NOMO-1 treated with DMSO at 0.1 percent for 48 hours (cell line): ENCODE data around the gene SRGAP2C.
"Not testable (repeated sequence)": the region's sequence is repeated elsewhere in the genome, so short reads cannot be mapped to it uniquely, and the experiment has no call there.

ENCODE experiments used
- DNase-seq: peaks from one replicate; lab custom pipeline; 2025; ENCODE audit not compliant: unreplicated experiment; lab: John Stamatoyannopoulos, UW

SRGAP2C gene

DNA sequence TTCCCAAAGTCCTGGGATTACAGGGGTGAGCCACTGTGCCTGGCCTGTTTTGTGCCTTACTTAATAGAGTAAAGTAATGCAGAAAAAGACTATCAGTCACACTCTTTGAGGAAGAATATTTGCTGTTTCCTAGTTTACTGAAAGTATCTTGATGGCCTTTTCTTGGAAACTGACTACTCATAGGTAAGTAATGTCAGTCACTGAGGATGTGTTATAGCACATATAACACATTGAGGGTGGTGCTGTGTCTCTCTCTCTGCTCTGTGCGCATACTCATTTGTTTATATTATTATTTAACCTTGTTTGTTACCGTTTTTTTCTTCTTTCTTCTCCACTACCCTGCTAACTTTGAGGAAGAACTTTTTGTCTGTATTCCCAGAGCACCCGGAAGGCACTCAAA, 93.4 kb downstream of the SRGAP2C start:
- not testable (repeated sequence) for DNase-seq

DNA sequence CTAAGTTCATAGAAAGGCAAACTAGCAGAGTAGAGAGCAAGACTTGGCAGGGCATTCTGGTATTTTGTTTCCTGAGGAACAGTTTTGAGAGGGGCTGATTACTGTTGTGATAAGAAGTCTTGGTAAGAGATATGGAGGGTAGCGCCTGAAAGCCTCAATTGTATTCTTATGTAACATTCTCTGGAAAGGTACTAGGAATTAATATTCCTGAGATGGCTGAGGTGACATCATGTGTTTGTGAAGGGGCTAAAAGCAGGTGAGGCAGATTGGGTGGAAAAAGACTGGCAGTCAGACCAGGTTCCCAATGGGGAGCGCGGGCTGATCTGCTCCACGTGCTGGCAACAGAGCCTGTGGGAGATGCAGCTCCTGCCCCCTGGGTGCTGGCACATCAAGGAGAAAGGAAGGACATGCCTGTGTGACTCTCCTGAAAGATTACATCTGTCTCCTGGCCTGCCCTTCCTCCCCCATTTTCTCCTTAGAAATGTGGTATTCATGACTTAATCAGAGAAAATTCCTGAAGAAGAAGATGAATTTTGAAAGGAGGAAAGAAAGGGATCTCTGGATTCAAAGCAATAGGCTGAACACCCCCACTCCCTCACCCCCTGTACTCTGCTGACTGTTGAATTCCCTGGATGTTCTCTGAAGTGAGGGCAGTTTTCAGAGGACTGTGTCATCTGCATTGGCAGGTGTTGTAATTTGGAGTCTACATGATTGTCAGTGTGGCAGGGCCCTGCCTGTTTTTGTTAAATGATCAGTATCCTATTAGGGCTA, 94.2 kb downstream of the SRGAP2C start:
- DNase-seq, result not testable (repeated sequence)

DNA sequence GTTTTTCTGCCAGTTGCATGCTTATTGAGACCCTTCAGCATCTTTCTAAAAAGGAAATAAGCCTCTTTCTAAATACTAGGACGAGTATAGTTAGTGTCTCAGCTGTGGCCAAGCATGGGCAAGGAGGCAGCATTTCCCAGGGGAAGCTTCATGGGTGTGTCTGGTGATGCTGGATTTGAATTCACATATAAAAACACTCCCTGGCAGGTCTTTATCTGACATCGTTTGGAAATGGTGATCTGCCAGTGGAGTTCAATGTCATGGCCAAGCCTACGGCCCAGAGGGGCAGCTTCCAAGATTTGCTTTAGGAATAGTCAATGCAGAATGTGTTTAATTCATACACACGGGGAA, 94.7 kb downstream of the SRGAP2C start:
- DNase-seq, result not testable (repeated sequence)

DNA sequence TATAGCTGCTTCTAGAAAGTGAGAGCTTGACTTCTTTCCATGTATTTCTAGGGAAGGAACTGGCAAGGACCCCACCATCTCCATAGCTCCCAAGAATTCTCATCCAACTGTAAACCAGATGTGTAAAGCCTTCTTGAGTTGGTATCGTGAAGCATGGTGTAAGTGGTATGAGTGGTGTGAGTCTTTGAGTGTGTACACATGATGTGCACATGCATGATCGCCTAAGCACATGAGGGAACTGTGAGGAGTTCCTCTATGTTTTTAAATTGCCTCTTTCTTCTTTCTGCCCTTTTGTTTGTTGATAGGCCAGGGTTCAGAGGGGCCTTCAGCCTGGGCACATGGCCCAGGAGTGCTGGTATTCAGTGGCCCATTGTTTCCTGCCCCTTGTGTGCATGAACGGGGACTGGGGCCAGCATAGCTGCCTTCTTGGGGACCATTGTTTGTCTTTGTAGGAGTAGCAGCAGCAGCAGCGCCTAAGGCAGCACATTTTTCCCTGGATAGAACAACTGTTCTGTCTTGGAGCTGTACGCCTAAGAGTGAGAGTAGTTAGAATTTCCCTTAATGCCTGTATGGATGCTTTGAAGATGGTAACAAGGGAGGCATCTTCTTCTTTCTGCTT, 96.0 kb downstream of the SRGAP2C start:
- not testable (repeated sequence) for DNase-seq

DNA sequence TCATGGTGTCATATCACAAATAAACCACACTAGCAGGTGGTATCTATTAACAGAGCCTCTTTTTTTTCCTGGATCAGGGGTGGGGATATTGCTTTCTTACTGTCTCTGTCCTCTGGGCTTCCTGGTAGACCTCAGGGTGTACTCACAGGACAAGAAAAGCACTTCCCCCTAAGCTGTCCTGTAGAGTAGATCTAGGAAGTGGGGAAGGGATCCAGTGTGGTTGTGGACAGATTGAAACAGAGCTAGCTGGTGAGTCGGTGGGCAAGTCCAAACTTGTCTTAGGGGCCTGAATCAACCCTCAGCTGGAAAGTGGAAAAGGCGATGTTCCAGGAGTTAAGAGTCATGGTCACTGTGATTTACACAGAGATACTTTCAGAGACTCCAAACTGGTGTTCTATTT, 96.7 kb downstream of the SRGAP2C start:
- not testable (repeated sequence) for DNase-seq

DNA sequence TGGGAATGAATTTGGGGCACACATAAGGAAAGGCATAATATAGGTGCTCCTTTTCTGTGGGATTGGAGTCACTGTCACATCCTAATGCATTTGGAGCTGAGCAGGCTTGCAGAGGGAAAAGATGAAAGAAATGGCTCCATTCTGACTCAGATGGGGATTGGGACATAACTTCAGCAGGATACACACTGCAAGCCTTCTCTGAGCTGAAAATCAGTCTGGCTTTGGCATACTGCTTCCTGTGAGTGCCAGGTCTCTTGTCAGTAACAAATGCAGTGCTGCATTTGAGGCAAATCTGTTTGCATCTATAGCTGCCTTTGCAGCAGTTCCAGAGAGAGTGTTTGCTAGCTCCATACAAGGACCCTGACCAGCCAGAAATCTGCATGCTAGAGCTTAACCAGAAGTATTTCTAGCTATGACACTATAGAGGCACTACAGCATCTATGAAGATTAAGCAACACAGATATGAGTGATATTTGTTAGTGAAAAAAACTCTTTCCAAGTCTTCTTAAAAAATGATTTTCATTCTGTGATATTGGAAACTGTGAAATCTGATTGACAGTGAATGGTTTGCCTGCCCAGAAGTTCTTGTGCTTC, 98.9 kb downstream of the SRGAP2C start:
- not testable (repeated sequence) for DNase-seq

DNA sequence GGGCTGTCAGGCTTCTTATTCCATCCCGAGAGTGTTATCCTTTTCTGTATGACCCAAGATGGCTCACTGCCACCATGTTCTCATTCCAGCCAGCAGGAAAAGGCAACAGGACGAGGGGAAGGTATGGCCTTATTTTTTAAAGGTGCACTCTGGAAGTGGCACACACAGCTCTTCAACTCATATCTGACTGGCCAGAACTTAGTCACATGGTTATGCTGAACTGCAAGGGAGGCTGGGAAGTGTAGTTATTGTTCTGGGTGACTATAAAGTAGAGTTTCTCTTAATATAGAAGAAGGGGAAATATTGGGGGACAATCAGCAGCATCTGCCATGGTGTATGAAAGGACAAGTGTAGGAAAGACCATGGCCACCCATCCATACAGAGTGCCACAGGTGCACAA, 107.8 kb downstream of the SRGAP2C start:
- DNase-seq, result not testable (repeated sequence)

DNA sequence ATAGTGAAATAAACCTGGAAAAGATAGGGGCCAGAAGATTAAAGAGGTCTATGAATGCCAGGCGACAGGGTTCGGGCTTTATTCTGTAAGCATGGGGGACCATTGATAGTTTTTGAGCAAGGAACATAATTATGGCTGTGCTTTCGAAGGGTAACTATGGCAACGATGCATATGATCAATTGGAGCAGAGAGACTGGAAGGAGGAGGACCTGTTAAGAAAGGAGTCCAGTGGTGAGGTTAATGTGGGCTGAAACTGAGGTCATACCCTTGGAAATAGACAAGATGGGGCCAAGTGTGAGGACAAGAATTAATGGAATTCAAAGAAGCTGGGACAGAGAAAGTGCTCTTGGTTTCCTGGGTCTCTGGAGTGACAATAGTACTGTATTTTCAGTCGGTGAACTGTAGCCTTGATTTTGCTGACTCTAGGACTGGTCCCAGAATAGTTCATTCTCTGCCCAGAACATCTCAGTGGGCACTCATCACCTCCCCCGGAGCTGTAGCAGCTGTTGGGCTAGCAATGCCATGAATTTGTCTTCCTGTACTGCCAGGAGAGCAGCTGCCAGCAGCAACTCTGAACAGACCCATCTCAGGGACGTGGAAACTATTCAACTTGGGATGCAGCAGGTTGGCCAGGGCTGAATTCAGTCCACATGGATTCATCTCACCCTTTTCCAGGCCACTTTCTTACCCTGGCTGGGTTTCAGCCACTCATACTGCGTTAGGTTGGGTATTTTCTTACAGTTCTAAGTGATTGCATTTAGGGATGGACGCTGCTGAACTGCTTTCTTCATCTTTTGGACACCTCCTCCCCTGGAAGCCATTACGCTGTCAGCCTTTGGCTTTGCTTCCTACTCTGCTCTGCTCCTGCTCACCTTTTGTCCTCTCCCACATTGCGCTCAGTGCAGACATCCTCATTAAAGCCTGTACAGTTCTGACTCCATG, 108.8 kb downstream of the SRGAP2C start:
- DNase-seq, result not testable (repeated sequence)

DNA sequence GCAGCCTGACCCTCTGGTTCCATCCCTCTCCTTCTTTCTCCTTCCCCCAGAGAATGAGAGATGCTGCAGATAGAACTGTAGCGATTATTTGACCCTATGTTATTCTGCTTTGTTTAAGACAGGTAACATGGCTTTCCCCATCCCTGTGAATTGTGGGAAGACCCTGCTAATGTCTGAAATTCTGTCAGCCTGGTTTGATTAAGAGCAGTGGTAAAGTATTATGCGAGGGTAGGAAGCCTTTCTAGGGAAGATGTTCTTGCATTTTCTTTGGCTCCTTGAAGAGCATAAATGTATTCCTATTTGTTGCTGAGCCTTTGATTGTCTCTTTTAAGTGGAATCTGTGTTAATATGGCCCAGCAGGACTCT, 109.4 kb downstream of the SRGAP2C start:
- not testable (repeated sequence) for DNase-seq

DNA sequence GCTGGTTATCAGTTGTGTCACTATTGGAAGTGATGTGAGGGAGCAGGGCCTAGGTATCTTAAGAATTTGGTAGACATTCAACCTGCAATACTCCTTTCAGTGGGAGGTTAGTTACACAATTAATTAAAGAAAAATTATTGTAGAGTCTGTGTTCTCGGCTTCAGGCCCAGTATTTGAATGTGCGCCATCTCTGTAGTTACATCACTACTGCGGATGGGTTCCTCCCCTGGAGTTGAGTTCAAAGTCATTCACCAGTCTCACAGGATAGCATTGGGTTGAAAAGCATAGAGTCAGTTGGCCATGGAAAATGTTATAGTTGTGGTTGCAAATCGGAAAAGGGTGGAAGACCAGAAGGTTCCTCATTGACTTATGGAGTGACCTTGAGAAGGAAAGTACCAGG, 111.8 kb downstream of the SRGAP2C start:
- DNase-seq, result not testable (repeated sequence)

DNA sequence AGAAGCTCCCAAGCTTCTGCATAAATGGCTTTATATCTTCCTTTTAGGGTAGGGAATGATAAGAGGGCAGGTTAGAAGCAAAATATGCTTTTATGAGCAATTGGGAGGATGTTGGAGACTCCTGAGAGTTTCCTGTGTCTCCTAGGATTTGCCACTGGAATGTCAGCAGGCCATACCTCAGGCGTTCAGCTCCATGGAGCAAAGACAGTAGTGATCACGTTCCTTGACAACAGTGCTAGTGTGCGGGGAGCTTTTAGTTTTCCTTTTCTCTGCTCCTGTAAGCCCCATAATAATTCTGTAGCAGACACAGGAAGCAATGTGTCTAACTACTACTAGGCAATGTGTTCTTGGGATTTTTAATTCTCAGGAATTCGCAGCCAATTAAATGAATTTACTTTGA, 113.8 kb downstream of the SRGAP2C start:
- not testable (repeated sequence) for DNase-seq

DNA sequence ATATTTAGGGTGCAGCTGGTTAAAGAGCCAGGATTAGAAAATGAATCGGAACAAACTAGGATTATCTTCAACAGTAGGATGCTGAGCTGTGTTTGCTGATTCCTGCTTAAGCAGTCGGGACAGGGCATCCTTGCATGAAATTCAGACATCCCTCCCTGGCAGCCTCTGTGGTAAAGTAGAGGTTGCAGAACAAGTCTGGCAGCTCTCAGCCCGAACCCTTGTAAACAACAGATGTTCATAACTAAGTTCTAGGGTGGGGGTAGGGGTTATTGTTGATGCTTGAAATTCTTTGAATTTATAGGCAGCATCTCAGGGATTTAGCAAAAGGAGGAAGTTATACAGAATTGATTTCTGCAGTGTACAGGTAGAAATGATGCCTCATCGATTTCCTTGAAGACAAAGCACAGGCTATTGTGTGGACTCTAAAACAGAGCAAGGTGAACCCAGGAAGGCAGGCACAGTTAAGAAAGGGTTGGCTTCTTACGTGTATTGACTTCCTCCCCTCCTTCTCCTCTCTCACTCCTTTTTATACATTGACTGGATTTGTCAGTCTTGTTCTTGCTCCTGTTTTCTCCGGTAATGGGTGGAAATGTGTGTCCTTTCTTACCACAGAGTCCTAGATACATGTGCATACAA, 114.9 kb downstream of the SRGAP2C start:
- DNase-seq, result not testable (repeated sequence)

DNA sequence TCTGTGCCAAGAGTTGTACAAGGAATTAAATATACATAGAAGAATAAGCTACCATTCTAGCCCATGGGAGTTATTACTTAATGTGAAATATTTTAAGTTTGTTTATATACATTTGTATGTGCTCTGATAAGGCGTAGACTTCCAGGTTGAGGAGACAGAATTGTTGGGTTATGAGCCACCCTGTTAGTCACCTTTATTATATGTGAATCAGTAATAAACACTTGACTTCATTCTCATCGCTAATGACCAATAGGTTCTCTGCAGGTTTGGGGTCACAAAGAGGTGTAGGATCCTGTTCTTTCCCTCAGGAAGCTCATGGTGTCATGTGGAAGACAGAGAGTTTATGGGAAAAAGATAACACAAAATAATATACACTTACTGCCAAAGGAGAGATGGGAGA, 117.1 kb downstream of the SRGAP2C start:
- not testable (repeated sequence) for DNase-seq

DNA sequence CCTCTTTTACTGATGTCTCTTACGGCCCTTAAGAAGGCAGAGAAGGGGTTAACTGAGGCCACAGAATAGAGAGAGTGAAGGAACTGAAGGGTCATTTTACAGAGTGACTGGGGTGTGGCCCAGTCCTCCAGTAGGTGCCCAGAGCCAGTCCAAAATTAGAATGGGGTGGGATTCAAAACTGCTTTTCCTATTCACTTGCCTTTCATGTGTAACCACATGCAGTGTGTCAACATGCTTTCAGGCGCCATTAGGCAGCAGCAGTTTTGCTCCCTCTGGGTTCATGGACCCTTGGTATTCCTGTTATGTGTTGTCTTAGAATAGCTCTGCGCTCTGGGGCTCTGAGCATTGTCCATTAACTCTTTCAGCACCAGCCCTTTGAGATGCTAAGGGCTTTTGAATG, 123.0 kb downstream of the SRGAP2C start:
- DNase-seq, result not testable (repeated sequence)

DNA sequence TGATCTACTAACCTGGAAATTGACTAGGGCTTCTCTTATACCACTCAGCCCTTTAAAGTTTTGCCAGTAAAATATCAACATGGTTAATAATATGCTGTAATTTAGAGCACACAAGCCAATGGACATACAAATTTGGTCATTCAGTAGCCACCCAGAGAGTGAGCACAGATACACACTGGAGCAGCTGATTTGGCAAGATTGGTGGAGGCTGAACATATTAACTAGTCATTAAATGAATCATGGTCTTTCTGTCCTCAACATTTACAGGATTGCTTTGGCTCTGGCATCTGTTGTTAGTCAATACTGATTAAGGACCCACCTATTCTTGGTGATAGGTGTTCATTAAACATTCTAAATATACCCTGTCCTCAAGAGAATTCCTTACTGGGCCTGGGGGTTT, 130.7 kb downstream of the SRGAP2C start:
- DNase-seq, result not testable (repeated sequence)

DNA sequence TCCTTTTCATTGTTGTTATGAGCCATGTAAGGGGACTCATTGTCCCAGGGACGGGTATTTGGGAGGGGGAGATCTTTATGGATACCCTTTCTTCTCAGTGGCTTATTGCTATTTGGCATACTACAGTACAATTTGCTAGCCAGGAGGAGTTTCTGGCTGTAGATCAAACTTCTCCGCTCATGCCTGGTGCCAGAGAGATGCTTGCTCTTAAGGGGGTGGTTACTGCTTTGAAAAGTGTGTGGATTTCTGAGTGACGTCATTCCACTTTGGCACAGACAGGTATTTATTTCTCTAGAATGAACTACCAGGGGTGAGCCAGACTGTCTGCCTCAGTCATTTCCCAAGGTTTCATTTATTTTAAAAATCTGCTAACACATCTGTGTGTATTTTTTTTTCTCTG, 131.3 kb downstream of the SRGAP2C start:
- DNase-seq, result not testable (repeated sequence)

DNA sequence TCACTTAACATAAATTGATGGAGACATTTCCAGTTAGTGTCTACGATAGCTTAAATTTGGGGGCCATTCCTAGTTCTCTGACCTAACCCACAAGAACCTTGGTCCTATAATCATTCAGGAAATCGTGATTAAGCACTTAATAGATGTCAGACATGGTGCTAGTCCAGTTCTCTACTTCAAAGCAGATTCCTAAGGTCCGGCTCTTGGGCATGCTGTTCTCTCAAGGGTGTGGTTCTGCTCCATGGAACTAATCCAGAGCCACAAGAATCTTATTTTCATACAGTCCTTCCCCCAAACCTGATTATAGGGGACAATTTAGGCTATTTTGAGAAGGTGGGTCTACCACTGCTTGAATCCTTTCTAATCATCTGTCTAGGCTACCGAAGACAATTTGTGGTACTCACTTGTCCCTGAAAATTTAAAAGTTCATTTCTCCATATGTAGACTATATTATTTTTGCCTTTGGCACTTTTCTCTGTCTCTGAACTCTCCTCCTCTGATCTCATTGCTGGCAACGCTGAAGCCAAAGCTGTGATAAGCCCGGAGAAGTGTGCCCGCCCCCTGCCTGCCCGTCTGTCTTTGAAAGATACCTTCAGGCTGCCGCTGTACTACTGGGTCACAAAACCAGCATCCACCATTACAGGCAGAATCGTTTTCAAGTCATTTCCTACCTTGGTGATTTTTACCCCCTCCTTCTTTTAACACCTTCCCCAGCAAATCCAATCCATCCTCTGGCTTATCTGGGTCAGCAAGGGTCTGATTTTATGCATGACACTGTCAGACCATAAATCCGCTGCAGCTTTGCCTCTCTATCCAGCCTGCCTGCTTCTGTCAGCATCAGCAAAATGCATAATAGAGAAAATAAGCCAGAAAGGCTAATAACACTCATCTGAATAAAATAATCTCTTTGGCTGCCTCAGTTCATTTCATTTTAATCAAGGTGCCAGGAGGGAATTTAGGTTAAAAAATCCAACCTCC, 133.0 kb downstream of the SRGAP2C start:
- not testable (repeated sequence) for DNase-seq

DNA sequence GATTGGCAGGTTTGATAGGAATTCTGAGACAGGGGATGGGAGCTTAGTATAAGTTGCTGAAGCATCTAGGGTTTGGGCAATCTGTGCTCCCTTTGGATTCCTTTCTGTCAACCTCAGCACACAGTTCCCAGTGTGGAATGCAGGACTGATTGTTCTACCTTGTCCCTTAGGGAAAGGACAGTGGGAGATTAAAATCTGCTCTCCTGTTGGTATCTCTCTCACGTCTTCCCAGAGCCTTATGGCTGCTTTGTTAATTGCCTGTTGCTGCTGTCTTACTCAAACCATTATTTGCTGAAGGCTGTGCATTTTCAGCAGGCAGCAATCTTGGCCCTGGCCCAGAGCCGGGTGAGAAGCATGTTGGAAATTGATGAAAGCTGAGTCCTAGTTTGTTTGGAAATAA, 133.9 kb downstream of the SRGAP2C start:
- DNase-seq, result not testable (repeated sequence)

DNA sequence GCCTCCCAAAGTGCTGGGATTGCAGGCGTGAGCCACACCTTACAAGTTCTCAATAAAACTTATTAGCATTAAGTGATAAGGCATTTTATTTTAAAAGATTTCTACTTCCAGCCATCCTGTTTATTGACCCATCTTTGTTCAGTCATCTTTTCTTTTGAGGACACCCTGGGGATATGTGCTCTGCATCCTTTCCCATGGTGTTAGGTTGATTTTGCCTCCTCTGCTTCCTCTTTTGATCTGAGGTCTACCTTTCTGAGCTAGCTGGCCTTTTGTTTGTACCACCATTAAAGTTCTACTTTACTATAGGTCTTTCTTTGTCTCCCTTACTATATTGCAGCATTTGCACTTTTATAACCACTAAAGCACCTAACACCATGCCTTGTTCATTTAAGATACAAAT, 136.9 kb downstream of the SRGAP2C start:
- DNase-seq, result not testable (repeated sequence)
